ENCODE results near the gene ZNF213. TPM values are rescaled to one million over a fixed set of nuclear protein-coding genes. Genes with fewer than 3 reads are reported as not detected.

The ZNF213 gene
- polyA plus RNA-seq, 1 donor from 2014 or later: 5.1 TPM

DNA sequence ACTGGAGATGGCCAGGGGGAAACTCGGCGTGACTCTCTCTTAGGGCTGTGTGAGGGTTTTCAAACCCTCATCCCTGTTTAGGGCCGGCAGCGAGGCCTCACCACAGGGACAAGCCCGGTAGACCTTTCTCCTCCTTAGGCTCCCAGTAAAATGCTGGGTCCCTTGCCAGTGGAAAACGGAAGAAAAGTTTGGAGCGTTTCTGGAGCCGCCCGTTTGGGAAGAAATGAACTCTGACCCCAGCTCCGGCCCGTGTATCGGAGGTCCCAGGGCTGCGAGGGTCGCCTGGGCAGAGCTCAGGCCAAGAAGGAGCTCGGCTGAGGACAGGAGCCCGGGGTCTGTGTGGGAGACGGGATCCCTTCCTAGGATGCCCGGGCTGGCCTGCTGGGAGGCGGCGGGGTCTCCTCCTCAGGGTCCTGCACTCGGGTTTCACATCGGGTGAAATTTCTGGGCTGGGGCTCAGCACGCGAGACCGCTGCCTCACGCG is 23.2 kb downstream of the ZNF213 start:
- Histone ChIP-seq H3K4me3 (ENCODE audit: low read length) (peak overlapping the region; percentile 63), H2AFZ (ENCODE audit: low read depth, low read length) (no peak overlapping the region), H3K4me2 (ENCODE audit: low read length) (no peak overlapping the region), H3K27ac (ENCODE audit: low read length) (no peak overlapping the region), H3K9me3 (ENCODE audit: low read length) (no peaks in the 10 kb centered on the region), H3K36me3 (ENCODE audit: insufficient read depth, low read length) (no peaks in the 10 kb centered on the region), H3K9me2 (ENCODE audit: insufficient read depth, low read length) (no peaks in the 10 kb centered on the region), H4K20me1 (ENCODE audit: insufficient read depth) (no peaks in the 10 kb centered on the region), H3K79me2 (replicated peaks; ENCODE audit: insufficient read depth, low read length) (no peaks in the 10 kb centered on the region), H3K9ac (ENCODE audit: low read length) (no peak overlapping the region), H3F3A (ENCODE audit: insufficient read depth, low read length, poor library complexity, severe bottlenecking) (no peaks in the 10 kb centered on the region), H3K27me3 (ENCODE audit: insufficient read depth, low read depth, low read length) (peaks cover 41% of the 10 kb centered on the region)
- TF ChIP-seq RAD21 (conservative IDR thresholded peaks at IDR 0.05) (no peak), POLR2AphosphoS5 (IDR thresholded peaks at IDR 0.05) (no peak), SMC3 (conservative IDR thresholded peaks at IDR 0.05; ENCODE audit: poor library complexity) (no peak), EZH2 (IDR thresholded peaks at IDR 0.05; ENCODE audit: borderline replicate concordance, insufficient read depth, low read length, poor library complexity, severe bottlenecking) (peak; percentile 74), REST (IDR thresholded peaks at IDR 0.05; ENCODE audit: borderline replicate concordance) (no peak)

DNA sequence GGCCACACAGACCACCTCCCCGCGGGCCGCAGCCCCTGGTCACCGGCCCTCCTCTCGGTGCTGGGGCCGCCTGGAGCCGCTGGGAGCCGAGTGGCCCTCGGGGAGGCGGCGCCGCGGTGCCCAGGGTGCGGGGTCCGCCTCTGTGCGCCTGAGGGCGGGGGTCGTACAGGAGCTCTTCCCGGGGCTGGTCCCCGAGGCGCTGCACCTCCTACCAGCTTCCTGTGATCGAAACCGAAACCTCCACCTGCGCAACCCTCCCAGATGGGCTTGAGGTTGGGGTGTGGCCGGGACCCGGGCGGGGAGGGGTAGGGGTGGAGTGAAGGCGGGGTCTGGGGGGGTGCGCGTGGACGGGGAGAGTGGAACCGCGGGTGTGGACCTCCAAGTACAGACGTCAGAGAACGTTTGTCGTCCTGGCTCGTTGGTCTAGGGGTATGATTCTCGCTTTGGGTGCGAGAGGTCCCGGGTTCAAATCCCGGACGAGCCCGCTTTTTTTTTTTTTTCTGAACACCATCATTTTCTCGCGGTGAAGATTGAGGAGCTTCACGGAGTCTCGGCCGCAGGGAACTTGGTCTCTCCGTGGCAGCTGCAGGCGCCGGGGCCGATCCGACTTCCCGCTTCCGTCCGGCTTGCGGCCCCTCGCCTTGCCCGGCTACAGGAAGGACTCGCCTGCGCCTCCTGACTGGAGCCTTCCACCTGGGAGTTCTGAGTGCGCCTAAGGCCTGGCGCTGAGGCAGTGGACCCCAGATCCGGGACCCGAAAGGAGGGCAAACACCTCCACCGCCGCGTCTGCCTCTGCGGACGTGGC is 23.9 kb downstream of the ZNF213 start:
- Histone ChIP-seq H3K27ac (ENCODE audit: low read length) (no peak overlapping the region), H3K79me2 (replicated peaks; ENCODE audit: insufficient read depth, low read length) (no peaks in the 10 kb centered on the region), H4K20me1 (ENCODE audit: insufficient read depth) (no peaks in the 10 kb centered on the region), H3K9ac (ENCODE audit: low read length) (no peak overlapping the region), H3F3A (ENCODE audit: insufficient read depth, low read length, poor library complexity, severe bottlenecking) (no peaks in the 10 kb centered on the region), H3K36me3 (ENCODE audit: insufficient read depth, low read length) (no peaks in the 10 kb centered on the region), H2AFZ (ENCODE audit: low read depth, low read length) (no peak overlapping the region), H3K9me2 (ENCODE audit: insufficient read depth, low read length) (no peaks in the 10 kb centered on the region), H3K9me3 (ENCODE audit: low read length) (no peaks in the 10 kb centered on the region), H3K27me3 (ENCODE audit: insufficient read depth, low read depth, low read length) (peaks cover 41% of the 10 kb centered on the region), H3K4me2 (ENCODE audit: low read length) (no peak overlapping the region), H3K4me3 (ENCODE audit: low read length) (peak overlapping the region; percentile 63)
- no peak for TF ChIP-seq EP300 (conservative IDR thresholded peaks at IDR 0.05; ENCODE audit: poor library complexity, severe bottlenecking)
- TF ChIP-seq TAF1 (IDR thresholded peaks at IDR 0.05; ENCODE audit: low read depth): no peak
- TF ChIP-seq REST (IDR thresholded peaks at IDR 0.05; ENCODE audit: borderline replicate concordance): no peak
- TF ChIP-seq EZH2 (IDR thresholded peaks at IDR 0.05; ENCODE audit: borderline replicate concordance, insufficient read depth, low read length, poor library complexity, severe bottlenecking): no peak
- no peak for TF ChIP-seq SMC3 (conservative IDR thresholded peaks at IDR 0.05; ENCODE audit: poor library complexity)
- TF ChIP-seq RAD21 (conservative IDR thresholded peaks at IDR 0.05): no peak
- TF ChIP-seq POLR2AphosphoS5 (IDR thresholded peaks at IDR 0.05): no peak
- TF ChIP-seq MXI1 (conservative IDR thresholded peaks at IDR 0.05; ENCODE audit: poor library complexity, severe bottlenecking): no peak
